Putamen (tissue), 1 donor: ENCODE data around the gene PTK7.
"Not testable (repeated sequence)": the region's sequence is repeated elsewhere in the genome, so short reads cannot be mapped to it uniquely, and the experiment has no call there.

Experiments
- DNase-seq: peaks from one replicate; pipeline ENCODE4 v3.0.0-alpha.2; 2016; ENCODE audit warnings: low spot score

The PTK7 gene

DNA sequence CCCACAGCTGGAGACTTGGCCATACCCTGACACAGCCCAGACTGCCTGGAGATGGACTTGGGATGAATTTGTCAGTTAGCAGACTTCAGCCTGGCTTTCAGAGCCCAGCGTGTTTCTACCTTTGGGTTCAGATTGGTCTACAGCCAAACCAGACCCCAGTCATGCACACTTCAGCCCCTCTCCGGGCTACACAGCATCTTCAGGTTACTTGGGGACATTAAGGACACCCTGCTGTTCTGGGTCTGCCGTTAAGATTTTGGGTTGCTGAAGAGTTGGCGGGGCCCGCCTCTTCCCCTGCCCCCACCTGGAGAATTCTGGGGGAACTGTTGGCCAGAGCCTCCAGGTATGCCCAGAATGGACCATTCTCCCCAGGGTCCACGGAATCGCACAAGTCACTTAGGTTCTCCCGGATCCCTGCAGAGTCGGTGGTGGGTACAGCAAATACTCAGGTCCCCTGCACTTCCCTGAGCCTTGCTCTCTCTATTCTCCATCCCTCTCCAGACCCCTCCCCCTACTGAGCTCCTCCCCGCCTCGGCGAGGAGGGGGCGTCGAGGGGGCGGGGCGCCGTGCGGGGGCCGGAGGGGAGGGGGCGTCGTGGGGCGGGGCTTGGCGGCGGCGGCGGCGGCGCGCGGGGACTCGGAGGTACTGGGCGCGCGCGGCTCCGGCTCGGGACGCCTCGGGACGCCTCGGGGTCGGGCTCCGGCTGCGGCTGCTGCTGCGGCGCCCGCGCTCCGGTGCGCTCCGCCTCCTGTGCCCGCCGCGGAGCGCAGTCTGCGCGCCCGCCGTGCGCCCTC lies at the start of gene PTK7:
Gene PTK7 (plus strand): TSS at position 645 of the 794 bp plus-strand sequence. CDS start 175 bp downstream, outside the sequence.
- no peak for DNase-seq

GRCh38 chr6:43026365-43026764 lies 49.7 kb upstream of the PTK7 start:
- no peak for DNase-seq

GRCh38 chr6:43029120-43029519 lies 47.0 kb upstream of the PTK7 start:
- DNase-seq, result no peak

- no peak for DNase-seq
Observed at GRCh38 chr6:43032326-43032725, 43.8 kb upstream of the PTK7 start.

DNA sequence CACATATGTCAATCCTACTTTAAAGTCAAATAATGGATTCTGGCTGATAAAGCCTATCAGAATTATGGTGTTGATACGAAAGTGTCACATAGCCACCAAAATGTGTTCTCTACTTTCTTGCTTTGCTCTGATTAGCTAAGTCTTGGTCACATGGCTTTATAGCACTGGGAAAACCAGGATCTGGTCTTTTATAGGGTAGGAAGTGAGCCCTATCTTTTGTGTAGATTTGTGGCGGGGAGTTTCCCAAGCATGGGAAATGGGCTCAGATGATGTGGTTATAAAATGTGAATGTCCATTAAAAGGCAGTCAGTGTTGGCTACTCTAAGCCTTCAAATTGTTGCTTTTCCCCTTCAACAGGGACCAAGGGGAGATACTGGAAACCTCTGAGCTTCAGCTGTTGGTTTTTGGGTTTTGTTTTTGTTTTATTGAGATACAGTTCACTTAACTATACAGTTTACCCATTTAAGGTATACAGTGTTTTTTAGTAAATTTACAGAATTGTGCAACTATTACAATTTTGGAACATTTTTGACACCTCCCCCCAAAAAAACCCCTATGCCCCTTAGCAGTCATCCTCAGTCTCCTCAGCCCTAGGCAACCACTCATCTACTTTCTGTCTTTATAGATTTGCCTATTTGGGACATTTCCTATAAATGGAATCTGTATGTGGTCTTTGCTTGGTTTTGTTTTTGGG lies 42.5 kb upstream of the PTK7 start:
- no peak for DNase-seq

GRCh38 chr6:43034190-43034525 lies 42.0 kb upstream of the PTK7 start:
- DNase-seq, result no peak

GRCh38 chr6:43035495-43036194 lies 40.5 kb upstream of the PTK7 start:
- no peak for DNase-seq

DNA sequence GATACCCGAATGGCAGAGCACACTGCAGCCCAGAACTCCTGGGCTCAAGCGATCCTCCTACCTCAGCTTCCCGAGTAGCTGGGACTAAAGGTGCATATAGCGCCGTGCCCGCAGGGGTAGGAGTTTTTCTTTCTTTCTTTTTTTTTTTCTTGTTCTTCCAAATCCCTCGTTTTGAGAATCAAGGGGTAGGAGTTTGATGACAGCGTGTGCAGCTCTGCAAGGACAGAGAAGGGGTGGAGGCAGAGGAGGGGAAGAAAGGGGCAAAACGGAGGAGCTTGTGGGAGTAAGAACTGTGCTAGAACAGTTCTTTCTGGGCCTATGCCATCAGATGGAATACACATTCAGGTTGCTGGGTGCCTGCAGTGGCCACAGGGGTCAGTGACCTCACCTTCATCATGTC lies 39.4 kb upstream of the PTK7 start:
- peak; percentile 57 for DNase-seq

DNA sequence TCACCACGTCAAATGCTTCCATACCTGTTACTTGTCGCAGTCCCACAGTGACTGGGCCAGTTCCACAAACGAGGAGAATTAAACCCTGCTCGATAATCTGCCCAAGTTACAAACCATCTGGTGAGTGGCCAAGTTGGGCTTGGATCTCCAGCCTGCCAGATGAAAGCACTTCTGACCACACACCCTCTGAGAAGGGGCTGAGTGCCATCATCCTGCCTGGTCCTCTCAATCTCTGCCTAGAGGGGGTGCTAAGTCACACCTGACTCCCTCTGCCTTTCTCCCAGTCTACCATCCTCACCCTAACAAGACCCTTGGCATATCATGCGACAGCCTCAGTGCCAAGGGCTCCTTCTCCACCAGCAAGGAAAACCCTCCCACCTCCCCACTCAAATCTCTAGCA lies 38.9 kb upstream of the PTK7 start:
- DNase-seq, result no peak

GRCh38 chr6:43037706-43038105 lies 38.4 kb upstream of the PTK7 start:
- DNase-seq, result no peak

DNA sequence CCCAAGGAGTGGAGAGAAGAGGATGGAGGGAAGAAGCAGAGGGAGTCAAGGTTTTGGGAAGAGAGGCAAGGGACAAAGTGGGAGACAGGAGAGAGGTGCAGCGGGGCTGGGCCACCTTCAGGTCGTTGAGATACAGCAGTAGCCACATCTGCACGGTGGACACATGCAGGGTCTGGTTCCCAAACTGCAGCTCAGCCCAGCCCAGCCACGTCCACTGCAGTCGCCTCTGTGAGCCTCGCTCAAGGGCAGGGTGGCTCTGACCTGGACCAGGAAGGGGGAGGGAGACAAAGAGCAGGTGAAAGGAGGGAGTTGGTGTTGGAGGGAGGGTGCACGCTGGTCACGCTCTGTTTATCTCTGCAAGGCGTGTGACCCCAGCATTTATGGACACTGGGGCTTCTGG lies 37.4 kb upstream of the PTK7 start:
- no peak for DNase-seq

- DNase-seq, result no peak
Observed at GRCh38 chr6:43040542-43041257, 35.4 kb upstream of the PTK7 start.

GRCh38 chr6:43041475-43041874 lies 34.6 kb upstream of the PTK7 start:
- DNase-seq, result not testable (repeated sequence)

DNA sequence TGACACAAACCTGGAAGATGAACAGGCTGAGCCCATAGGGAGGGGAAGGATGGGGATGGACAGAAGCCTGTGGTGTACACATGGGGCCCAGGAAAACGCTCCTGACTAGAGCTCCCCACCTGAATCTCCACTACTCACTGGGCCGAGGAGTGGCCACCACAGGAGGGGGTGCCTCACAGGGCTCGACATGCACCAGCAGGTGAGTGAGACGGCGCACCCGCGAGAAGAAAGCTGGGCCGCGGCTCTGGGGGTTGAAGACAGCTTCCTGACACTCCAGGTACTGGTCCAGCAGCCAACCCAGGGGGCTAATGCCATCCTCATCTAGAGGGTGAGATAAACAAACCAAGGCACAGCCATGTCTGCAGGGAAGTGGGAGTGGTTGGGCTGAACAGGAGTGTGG lies 32.8 kb upstream of the PTK7 start:
- no peak for DNase-seq

GRCh38 chr6:43045371-43045930 lies 30.7 kb upstream of the PTK7 start:
- DNase-seq, result no peak

DNA sequence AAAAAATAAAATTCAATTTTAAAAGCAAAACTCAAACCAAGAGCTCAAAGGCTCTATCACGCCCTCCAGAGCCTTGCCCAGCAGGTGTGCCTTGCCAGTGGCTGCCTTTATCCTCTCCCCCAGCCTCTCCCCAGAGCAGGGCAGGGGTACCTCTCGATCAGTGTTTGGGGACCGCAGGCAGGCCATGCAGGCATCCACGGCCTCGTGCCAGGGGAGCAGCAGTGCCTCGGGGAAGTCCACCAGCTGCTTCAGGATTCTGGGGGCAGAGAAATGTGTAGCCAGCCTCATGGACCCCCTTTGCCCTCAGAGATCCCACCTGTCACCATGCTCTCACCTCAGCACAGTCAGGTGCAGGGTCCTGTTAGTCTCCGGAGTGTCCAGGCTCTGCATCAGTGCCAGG lies 28.1 kb upstream of the PTK7 start:
- no peak for DNase-seq

DNA sequence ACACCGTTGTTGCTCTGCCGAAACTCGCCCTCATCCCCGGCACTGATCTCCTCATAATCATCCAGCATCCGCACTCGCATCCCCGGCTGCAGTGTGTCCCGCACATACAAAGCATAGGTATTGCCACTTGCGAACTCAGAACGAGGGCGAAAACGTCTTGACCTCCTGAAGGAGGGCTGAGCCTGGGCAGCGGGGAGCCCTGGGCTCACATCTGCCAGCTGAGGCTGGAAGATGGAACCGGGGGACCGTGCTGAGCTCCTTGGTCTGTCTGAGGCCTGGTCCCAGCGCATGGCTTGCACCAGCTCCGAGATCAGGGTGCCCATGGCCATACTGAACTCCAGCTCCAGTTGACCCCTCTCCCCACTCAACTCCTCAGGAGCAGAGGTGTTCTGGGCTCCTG lies 25.1 kb upstream of the PTK7 start:
- no peak for DNase-seq

DNA sequence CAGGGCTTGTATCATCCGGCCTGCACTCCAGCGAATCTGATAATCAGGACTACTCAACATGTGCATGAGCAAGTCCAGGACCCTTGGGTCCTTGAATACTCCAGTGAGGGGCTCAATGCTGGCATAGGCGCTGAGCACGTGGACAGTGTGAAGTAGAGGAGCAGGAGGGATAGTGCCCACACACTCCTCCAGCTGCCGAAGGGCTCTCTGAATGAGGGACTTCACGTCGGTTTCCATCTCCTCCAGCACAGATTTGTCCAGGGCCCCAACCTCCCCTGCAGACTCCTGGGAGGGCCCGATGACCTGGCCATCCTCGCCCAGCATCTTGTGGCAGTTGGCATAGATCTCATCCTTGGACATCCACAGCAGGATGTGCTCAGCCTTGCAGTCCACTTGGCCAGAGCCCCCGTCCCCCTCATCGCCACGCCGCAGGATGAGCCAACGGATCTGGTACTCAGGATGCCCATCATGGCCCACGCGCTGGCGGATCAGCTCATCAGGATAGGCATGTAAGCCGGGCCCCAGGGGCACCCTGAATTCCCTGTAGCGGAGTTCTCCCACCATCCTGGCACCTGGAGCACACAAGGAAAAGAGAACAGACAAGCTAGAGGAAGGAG lies 23.8 kb upstream of the PTK7 start:
- no peak for DNase-seq

- DNase-seq, result no peak
Observed at GRCh38 chr6:43052842-43053544, 23.1 kb upstream of the PTK7 start.

GRCh38 chr6:43053545-43054205 lies 22.4 kb upstream of the PTK7 start, which contains the start of gene CUL7:
CUL7 (minus strand) TSS chr6:43053851; CDS start chr6:43052788, 1,063 bp downstream.
- peak; percentile 84 for DNase-seq
